Fibroblast of pulmonary artery (primary cell): ENCODE results near the gene PERP.

Experiments
- DNase-seq: peaks from one replicate; pipeline ENCODE4 v3.0.0-alpha.2; 2010; ENCODE audit warnings: low read depth
- H3K4me3 ChIP-seq: replicated peaks from 2 replicates; pipeline ENCODE4 v1.5.1; 2011; ENCODE audit warnings: low read depth, mild to moderate bottlenecking, control low read depth, low read length, moderate library complexity
- TF ChIP-seq, protein P1 (sequence below): IDR thresholded peaks from 2 replicates; pipeline ENCODE4 v1.5.1; 2011; ENCODE audit warnings: mild to moderate bottlenecking, control low read depth, low read length, inconsistent platforms; ENCODE audit errors: missing control alignments

The PERP gene

DNA sequence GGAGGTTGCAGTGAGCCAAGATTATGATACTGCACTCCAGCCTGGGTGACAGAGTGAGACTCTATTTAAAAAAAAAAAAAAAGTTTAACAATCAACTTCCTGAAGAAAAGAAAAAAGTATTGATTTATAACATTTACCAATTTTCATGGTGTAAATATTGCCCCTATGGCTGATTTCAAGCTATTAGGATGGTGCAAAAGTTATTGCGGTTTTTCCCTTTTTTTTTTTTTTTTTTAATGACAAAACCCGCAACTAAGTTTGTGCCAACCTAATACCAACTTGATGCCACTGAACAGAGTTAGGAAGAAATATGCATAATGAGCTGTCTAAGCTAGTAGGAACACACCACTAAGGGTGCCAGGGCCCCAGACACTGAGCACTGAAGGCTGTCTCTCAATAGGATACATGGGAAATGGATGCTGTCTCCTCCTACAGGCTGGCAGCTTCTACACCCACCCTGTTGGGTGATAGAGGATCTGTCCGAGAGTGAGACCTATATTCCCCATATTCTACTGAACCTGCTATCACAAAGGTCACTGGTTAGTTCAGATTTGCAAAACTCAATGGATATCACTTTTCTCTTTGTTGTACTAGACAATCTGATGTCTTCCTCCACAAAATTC is 6.5 kb upstream of the PERP start:
- TF ChIP-seq, protein P1, sequence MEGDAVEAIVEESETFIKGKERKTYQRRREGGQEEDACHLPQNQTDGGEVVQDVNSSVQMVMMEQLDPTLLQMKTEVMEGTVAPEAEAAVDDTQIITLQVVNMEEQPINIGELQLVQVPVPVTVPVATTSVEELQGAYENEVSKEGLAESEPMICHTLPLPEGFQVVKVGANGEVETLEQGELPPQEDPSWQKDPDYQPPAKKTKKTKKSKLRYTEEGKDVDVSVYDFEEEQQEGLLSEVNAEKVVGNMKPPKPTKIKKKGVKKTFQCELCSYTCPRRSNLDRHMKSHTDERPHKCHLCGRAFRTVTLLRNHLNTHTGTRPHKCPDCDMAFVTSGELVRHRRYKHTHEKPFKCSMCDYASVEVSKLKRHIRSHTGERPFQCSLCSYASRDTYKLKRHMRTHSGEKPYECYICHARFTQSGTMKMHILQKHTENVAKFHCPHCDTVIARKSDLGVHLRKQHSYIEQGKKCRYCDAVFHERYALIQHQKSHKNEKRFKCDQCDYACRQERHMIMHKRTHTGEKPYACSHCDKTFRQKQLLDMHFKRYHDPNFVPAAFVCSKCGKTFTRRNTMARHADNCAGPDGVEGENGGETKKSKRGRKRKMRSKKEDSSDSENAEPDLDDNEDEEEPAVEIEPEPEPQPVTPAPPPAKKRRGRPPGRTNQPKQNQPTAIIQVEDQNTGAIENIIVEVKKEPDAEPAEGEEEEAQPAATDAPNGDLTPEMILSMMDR = no peak
- no peak overlapping the region for H3K4me3 ChIP-seq
- DNase-seq = no peak

DNA sequence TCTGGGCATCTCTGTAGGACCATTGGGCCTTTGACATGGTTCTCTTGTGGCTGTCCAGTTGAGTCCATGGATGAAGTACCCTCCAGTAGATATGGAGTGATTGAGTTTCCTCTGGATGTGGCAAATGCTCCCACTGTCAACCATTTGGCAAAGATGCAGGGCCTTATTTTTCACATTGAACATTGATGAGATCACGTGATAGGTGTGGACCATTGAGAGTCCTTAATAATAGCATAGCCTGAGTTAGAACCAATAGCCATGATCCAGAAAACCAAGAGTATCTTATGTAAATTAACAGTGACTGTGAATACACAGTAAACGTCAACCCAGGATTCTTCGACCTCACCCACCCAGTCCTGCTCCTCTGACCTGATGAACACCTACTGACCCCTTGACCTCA is 3.0 kb upstream of the PERP start:
- DNase-seq = no peak
- H3K4me3 ChIP-seq = no peak overlapping the region
- TF ChIP-seq, protein P1 = no peak

DNA sequence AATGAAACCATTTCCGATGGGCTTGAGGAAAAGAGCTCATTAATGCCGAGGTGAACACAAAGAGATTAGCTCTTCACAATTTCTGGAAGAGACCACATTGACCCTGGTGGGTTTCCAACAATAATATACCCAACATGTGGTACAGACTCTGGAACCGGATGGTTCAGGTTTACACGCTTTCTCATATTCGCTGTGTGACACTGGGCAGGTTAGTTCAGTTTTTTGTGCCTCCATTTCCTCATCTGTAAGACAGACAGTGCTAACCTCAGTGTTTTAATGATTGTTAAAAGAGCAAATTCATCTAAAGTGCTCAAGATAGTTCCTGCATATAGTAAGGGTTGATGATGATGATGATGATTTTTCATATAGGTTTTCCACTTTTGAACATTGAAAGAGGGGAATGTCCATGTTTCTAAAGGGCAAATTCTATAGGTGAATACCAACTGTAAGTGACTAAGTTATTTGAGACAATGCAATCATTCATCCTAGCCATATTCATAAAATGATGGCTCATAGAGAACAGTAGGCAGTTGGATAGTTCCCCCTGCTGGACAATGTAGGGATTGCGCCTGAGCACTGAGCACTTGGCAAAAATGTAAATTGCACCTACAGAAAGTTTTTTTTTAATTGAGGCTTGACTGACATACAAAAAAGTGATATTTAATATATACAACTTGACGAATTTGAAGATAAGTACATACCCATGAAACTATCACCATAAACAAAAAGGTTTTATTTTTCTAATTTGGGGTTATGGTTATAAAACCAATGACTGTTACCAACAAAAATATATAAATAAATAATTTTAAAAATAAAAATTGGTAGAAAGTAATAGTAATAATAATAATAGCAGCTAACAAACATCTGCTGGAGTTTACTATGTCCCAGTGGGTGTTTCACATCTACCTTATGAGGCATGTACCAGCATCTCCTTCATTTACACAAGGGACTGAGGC is 2.1 kb upstream of the PERP start:
- no peak overlapping the region for H3K4me3 ChIP-seq
- DNase-seq = peak; percentile 84

DNA sequence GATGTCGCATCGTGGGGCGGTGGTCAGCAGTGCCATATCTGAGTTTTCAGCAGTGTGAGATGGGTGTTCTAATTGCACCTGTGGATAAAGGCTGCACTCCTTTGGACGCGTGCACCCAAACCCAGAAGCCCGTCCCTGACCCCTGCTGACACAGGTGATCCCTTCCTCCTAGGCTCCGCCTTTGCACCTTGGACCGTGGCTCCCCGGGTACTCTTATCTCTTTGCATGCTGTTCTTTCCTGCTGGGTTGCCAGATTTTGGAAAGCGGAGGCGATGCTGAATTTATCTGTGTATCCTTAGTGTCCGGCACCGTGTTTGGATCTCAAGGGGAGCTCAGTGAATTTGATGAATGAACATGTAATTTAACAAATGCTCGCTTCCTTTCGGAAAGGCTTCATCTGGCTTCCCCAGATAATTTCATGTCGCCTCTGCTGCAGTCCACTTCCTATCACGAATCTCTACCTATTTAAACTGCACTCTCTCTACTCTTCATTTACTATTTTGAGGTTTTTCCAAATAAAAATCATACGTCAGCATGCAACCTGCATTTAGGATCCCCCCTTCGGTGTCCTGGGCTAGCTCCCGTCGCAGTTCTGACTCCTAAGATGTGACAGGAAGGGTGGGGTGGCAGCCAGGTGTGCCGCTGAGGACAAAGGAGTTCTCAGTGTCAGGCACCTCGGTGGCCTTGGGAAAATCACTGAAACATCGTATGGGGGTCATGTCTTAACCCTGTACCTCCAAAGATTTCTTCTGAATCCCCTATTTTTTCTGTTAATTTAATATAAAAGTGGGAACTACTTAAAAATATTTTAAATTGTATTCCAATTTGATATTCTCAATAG is 753 bp upstream of the PERP start:
- no peak for DNase-seq
- H3K4me3 ChIP-seq = peak overlapping the region; percentile 63
- TF ChIP-seq, protein P1 = no peak

More for the DNA sequence above, 2.1 kb upstream of the PERP start:
- TF ChIP-seq, protein P1 = peak; percentile 100

DNA sequence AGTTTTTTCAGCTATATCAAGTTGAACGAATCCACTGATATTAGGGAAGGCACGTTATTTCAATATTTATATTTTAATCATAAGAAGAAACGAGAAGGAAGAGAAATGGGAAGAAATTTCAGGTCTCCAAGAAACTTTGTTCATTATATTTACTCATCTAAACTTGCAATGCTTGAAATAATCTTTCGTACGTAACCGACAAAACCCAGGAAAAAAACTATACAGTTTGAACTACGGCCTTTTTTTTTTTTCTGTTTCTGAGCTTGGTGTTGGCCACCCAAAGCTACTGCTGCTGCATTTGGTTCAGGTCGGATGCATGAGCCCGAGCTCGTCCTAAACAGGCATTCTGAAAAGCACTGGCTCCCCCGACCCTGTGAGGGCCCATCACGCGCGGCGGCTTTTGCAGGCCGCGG is 548 bp downstream of the PERP start:
- DNase-seq = no peak

More for the DNA sequence above, 548 bp downstream of the PERP start:
- TF ChIP-seq, protein P1 = no peak
- peak overlapping the region; percentile 63 for H3K4me3 ChIP-seq
